IPS-11a (cell line): ENCODE measurements around the gene PEA15.

Experiments
- H3K4me3 ChIP-seq: one replicate; pipeline ENCODE4 v1.5.1; 2013; ENCODE audit warnings: low read depth, low read length, control low read depth

PEA15 gene

GRCh38 chr1:160207771-160208556, 2.8 kb downstream of the PEA15 start:
- no peak overlapping the region for H3K4me3 ChIP-seq

GRCh38 chr1:160208557-160209320, 3.6 kb downstream of the PEA15 start:
- no peak overlapping the region for H3K4me3 ChIP-seq

GRCh38 chr1:160209321-160210046, 4.3 kb downstream of the PEA15 start:
- H3K4me3 ChIP-seq: no peak overlapping the region

- no peak overlapping the region for H3K4me3 ChIP-seq
Observed at GRCh38 chr1:160210561-160210960, 5.4 kb downstream of the PEA15 start.

- no peak overlapping the region for H3K4me3 ChIP-seq
Observed at GRCh38 chr1:160211046-160211790, 6.0 kb downstream of the PEA15 start.

GRCh38 chr1:160214481-160215140, 9.4 kb downstream of the PEA15 start:
- H3K4me3 ChIP-seq: no peak overlapping the region

GRCh38 chr1:160216301-160216700, 11.1 kb downstream of the PEA15 start:
- H3K4me3 ChIP-seq: no peak overlapping the region

GRCh38 chr1:160217481-160218051, 12.4 kb downstream of the PEA15 start:
- no peak overlapping the region for H3K4me3 ChIP-seq

GRCh38 chr1:160219062-160219929, 14.1 kb downstream of the PEA15 start:
- H3K4me3 ChIP-seq: no peak overlapping the region

GRCh38 chr1:160220301-160220700, 15.1 kb downstream of the PEA15 start:
- H3K4me3 ChIP-seq: no peak overlapping the region

- no peak overlapping the region for H3K4me3 ChIP-seq
Observed at GRCh38 chr1:160221089-160221488, 15.9 kb downstream of the PEA15 start.

- H3K4me3 ChIP-seq: no peak overlapping the region
Observed at GRCh38 chr1:160222546-160222945, 17.4 kb downstream of the PEA15 start.

- H3K4me3 ChIP-seq: no peak overlapping the region
Observed at GRCh38 chr1:160224606-160225005, 19.4 kb downstream of the PEA15 start.

- no peak overlapping the region for H3K4me3 ChIP-seq
Observed at GRCh38 chr1:160225345-160225744, 20.2 kb downstream of the PEA15 start.

GRCh38 chr1:160226623-160227022, 21.4 kb downstream of the PEA15 start:
- H3K4me3 ChIP-seq: no peak overlapping the region

GRCh38 chr1:160227034-160227433, 21.9 kb downstream of the PEA15 start:
- no peak overlapping the region for H3K4me3 ChIP-seq

GRCh38 chr1:160227561-160227960, 22.4 kb downstream of the PEA15 start:
- no peak overlapping the region for H3K4me3 ChIP-seq

- no peak overlapping the region for H3K4me3 ChIP-seq
Observed at GRCh38 chr1:160228431-160228830, 23.2 kb downstream of the PEA15 start.

- no peak overlapping the region for H3K4me3 ChIP-seq
Observed at GRCh38 chr1:160232911-160233310, 27.7 kb downstream of the PEA15 start.
